HG03103 (cell line): Measurements from ENCODE around the gene RPS3.
"Not testable (repeated sequence)": the region's sequence is repeated elsewhere in the genome, so short reads cannot be mapped to it uniquely, and the experiment has no call there.

ENCODE experiments used
- ATAC-seq: cut with Tn5 transposase; IDR thresholded peaks from one replicate; pipeline ENCODE4 v1.9.1; 2021; ENCODE audit warnings: low read depth; ENCODE audit not compliant: unreplicated experiment

RPS3 gene

DNA sequence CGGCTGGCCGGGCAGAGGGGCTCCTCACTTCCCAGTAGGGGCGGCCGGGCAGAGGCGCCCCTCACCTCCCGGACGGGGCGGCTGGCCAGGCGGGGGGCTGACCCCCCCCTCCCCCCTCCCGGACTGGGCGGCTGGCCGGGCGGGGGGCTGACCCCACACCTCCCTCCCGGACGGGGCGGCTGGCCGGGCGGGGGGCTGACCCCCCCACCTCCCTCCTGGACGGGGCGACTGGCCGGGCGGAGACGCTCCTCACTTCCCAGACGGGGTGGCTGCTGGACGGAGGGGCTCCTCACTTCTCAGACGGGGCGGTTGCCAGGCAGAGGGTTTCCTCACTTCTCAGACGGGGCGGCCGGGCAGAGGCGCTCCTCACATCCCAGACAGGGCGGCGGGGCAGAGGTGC lies 10.7 kb downstream of the RPS3 start:
- ATAC-seq: not testable (repeated sequence)

DNA sequence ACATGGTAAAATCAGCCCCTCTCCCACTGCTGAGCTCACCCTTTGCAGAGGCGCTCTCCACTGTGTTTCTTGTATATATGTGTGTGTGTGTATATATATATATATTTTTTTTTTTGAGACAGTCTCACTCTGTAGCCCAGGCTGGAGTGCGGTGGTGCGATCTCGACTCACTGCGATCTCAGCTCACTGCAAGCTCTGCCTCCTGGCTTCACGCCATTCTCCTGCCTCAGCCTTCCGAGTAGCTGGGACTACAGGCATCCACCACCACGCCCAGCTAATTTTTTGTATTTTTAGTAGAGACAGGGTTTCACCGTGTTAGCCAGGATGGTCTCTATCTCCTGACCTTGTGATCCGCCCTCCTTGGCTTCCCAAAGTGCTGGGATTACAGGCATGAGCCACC lies 13.8 kb downstream of the RPS3 start:
- ATAC-seq: not testable (repeated sequence)

DNA sequence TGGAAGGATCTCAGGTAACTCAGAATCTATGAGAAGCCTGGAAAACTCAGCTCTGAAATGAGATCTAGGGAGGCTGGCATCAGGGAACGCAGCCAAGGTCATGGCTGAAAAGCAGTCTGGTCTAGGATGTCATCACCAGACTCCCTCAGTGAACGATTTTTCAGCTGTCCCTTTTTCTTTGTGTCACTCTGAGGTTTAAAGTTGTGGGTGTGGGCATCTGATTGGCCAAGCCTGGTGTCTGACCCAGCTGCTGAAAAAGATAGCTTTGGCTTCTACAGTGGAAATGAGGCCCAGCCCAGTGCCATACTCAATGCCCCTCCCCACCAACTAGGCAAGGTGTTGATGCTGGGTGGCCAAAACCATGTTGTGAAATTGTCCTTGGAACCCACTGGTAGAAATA lies 14.5 kb downstream of the RPS3 start:
- ATAC-seq: no peak

DNA sequence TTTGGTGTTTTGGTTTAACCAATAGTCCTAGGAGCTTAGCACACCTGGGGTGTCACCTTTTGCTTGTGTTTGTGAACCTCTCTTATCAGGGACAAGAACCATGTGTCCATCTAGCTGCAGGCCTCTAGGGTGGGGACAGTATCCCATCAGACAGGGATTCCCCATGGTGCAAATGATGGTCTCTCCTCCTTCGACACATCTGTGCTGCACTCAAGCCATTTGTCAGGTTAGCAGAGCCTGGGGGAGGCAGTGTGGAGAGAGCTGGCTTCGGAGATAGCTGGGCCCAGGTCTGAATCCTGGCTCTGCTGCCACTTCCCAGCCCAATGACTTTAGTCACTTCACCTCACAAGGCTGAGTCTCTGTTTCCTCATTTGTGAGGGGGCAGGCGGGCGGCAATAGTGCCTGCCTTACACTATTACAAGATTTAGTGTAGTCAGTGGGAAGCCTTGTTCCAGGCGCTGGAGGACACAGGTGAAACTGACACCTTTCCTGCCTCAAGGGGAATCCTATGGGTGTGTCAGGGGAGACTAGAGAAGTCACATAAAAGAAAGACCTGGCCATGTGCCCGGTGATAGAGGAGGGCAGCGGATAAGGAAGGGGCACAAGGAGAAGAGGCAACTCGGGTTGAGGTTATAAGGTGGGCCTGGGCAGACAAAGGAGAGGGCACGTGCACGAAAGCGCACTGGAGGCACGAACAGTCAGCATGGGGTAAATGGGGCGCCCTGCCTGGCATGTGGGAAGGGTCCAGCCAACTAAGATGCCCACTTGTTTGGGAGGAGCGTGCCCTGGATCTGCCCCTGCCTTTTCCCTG lies 21.1 kb downstream of the RPS3 start:
- no peak for ATAC-seq

DNA sequence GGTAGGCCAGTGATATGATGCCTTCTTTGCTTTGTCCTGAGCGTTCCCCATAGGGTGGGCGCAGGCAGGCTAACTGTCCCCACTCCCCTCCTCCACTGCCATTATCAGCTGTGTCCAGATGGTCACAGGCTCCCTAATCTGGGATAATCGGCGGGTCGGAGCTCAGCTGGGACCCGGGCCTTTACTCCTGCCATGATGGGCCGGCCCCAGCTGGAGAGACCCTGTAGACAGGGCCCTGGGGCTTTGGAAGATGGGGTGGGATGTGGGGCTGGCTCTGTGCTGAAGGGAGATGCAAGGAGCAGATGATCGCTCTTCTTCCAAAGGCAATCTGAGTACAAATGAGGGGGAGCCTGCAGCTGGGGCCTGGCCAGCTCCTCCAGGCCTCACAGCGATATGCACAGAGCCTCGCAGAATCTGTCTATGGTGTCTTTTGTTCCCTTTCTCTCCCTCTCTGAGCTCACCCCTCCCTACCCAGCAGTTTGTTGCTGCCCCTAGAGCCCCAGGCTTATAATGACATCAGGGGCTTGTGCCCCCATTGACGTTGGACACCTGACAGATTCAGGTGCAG lies 21.8 kb downstream of the RPS3 start:
- ATAC-seq: no peak

DNA sequence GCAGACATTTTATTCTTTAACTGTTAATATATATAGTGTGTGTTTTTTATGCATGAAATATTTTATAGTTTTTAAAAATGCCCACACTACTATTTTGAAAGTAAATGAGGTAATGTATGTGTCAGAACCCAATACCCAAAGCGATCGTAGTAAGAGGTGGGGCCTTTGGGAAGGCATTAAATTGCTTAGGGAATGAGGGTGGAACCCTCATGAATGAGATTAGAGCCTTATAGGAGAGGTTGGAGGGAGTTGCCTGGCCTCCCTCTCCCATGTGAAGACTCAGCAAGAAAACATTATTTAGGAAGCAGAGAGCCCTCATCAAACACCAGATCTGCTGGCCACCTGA lies 22.6 kb downstream of the RPS3 start:
- no peak for ATAC-seq

DNA sequence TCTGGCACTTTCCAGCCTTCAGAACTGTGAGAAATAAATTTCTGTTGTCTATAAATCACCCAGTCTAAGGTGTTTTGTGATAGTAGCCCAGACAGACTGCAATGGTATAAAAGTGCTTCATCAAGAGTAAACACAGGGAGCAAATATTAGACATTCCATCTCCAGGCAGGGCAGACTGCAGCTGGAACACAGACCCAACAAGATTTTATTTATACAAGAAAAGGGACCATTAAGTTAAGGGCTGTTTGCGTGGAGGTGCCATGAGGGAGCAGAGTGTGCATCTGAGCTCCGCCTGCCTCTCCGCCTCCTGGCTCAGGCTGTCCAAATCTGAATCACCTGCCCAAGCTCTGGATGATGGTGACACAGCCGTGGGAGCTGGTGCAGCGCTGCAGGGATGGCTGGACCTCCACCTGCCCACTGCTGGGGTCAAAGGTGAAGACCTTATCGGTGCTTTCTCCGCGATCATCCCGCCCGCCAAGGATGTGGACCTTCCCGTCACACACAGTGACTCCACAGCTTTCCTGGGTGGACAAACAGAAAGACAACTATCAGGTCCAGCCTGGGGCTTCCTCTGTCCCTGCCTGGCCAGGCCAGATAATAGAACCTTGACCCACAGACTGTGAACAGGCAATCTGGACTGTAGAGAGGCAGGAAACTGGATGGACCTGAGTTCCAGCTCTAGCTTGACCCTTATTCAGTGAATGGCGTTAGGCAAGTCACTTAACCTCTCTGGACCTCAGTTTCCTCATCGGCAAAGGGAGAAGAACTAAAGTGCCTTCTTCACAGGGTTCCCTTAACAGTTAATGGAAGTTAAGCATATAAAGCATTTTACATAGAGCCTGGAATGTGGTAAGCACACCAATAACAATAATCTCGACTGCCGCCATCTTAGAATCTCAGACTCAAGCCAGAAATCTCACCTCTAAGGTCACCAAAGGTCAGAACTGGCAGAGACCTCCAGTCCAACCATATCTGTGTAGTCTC lies 23.2 kb downstream of the RPS3 start:
- no peak for ATAC-seq

DNA sequence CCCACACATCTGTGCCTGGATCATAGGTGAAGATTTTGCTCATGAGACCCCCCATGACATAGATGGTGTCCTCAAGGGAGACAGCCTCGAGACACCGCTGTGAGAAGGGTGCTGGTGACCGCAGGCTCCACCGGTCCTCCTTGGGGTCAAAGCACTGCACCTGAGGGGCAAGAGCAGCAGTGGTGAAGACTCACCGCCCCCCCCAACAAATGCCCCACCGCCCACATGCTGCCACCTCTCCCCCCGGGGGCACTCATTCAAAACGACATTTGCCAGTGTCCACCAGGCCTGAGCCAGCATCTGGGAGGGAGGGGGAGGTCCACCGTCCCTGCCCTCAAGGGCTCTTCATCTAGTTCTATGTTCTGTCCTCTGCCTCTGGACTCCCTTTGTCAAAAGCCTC lies 24.4 kb downstream of the RPS3 start:
- no peak for ATAC-seq

DNA sequence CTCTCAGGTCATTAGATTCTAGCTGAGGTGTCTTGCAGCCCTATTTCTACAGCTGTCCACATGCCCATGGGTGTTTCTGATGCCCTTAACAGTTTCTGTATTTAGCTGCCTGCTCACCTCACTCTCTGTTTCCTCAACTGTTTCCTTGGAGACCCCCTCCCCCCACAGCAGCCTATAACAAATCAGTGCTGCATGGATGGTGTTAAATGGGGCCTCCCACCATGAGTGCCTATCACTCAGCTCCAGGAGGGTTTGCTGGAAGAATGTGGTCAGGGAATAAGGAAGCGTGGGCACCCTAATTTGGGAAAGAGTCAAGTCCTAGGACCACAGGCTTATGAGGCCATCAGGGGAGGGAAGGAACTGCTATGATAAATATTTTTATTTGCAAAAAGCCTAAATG lies 25.1 kb downstream of the RPS3 start:
- ATAC-seq: no peak

DNA sequence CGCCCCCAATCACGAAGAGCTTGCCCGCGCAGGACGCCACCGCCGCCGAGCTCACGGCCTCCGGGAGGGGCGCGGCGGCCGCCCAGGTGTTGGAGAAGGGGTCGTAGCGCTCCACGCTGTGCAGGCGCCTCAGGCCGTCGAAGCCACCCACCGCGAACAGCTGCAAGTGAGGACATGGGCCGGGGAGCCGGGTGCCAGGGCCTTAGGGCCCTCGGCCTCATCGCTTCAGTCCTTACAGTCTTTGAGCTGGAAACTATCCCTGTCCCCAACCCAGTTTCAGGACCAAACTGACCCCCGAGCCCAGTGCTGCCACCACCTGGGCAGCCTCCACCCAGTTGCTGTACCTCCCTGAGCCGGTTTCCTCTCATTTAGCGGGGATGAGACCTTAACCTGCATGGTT lies 26.1 kb downstream of the RPS3 start:
- ATAC-seq: no peak

DNA sequence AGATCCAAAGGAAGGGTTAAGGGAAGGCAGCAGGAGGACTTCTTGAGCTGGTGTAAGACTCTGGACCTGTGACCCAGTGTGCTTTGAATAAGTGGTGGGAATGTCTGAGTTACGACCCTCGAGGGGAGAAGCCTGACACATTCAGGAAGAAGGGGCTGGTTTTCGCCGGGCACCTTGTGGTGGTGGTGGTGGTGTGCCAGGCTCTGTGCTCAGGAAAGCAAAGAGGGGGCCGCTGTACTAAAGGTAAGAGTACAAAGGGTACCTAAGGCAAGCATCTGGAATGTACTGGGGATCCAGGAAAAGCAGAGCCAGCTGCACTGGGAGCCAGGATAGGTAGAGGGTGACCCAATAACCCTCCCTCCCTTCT lies 27.4 kb downstream of the RPS3 start:
- no peak for ATAC-seq

DNA sequence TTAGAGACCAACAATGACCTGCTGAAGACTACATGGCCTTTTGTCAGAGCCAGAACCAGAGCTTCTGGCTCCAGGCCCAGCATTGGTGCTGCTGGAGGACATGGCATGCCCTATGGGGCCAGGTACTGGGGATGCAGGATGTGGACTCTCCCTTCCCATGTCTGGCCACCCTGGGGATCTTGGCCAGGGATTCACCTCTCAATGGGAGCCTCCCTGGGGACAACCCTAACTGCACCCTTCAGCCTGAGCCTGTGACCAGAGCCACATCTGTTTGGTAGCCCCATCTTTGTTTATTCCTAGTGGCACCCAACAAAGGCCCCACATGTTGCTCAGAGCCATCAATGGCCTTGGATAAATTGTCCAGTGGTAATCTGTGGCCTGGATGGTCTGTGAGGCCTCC lies 27.9 kb downstream of the RPS3 start:
- ATAC-seq: no peak

DNA sequence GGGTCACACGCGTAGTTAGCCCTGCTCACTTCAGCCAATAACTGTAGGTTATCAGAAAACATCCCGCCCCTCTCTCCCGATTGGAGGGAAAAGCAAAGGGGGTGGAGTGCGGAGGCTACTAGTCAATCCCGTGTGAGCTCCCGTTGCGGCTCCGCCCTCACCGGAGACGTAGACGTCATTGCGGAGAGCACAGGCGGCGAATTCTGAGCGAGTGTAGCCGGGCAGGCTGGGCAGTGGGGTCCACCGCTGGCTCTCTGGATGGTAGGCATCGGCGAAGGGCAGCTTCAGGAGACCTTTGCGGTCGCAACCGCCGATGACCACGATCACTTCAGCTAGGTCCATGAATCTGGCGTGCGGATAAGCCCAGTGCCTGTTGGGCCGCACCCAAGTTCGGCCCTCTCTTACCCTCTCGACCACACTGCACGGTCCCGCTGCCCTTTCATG lies 29.0 kb downstream of the RPS3 start:
- ATAC-seq: no peak

DNA sequence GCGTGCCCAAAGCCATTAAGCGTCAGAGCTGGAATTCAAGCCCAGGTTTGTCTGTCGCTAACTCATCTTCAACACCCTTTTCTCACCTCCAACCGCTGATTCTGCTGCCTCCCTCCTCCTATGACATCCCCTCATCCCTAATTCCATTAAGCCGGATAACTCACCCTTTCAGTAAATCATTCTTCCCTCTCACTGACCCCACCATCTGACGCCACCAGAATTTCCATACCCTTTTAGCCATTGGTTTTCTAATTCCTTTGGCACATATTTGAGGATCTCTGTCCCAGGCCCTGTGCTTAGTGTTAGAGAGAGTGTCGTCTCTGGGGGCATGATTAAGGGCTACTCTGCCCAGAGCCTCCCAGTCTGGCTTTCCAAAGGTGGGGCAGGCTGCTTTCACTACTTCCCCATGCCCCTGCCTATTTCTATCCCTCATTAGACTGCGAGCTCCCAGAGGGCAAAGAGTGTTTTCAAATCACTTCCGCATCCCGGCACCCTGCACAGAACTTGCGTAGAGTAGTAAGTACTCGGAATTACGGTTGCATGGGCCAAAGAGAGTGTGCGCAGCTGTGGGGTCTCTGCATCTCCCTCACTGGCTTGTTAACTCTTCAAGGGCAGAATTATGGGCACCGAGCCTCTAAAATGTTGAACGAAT lies 29.8 kb downstream of the RPS3 start:
- no peak for ATAC-seq

DNA sequence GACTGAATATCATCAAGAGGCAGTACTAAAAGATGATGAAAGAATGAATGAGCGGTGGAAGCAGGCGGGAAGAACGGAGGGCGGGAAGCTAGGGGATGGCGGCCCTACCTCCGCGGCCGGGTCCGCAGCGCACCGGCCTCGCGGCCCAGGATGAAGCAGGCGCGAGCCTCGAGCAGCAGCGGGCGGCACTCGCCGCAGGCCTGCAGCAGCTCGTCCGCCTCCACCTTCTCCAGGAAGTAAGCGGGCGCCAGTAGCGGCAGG lies 30.3 kb downstream of the RPS3 start:
- ATAC-seq: no peak

DNA sequence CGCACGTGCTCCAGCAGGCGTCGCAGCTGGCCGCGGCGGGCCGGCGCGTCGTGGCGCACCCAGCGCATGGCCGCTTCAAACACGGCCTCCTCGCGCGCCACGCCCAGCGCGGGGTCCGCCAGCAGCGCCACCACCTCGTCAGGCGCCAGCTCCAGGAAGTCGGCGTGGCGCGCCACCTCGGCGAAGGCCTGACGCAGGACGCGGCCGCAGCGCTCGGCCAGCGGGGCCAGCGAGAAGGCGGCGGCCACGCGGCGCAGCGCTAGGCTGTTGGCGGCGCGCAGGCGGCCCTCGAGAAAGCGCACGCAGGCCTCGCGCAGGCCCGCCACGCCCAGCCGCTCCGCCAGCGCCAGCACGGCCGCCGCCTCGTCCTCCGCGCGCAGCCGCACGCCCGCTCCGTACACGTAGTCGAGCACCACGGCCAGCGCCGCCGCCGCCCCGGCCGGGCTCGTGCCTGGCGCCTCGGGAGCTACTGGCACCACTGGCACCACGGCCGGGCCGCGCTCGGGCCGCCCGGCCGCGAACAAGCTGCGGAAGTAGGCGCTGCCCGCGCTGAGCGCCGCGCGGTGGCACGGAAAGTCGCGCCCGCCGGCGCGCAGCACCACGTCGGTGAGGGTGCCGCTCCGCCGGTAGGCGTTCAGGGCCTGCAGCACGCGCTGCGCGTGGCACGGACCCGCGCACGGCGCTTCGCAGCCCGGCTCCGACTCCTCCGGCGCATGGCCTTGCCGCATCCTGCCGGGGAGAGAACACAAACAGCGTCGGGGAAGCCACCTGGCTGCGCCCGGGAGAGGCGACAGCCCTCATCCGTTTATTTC lies 30.8 kb downstream of the RPS3 start:
- ATAC-seq: no peak

DNA sequence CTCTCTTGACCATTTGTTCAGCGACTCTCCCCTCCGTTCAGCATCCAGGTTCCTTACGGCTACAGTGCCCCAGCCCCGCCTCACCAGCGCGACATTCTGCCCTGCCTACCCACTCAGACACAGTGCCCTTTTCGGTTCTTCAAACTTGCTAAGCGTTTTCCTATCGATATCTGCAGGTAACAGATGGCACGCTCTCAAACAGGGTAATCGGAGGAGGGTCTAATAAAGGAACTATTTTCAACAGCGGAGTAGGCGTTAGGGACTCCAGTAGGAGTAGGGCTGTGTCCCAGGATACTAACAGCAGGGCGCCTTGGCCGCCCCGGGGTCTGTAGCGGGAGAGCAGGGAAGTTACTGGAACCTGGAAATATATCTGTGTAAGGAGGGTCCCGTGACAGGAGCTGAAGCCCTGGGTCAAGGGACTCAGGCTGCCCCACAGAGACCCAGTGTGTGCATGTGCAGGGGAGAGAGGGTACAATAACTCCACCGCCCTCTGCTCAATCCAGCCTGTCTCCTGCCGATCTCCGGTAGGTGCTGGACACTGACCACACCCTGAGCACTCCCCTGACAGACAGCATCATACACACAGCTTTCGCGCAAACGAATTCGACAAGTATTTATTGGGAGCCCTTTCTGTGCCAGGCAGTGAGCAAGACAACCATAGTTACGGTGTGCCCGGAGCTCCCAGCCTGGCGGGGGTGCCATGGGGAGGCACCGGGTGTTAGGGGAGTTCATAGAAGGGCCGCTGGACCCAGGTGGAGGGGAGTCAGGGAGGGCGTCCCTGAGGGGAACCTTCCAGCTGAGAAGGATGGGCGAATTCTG lies 31.6 kb downstream of the RPS3 start:
- no peak for ATAC-seq

DNA sequence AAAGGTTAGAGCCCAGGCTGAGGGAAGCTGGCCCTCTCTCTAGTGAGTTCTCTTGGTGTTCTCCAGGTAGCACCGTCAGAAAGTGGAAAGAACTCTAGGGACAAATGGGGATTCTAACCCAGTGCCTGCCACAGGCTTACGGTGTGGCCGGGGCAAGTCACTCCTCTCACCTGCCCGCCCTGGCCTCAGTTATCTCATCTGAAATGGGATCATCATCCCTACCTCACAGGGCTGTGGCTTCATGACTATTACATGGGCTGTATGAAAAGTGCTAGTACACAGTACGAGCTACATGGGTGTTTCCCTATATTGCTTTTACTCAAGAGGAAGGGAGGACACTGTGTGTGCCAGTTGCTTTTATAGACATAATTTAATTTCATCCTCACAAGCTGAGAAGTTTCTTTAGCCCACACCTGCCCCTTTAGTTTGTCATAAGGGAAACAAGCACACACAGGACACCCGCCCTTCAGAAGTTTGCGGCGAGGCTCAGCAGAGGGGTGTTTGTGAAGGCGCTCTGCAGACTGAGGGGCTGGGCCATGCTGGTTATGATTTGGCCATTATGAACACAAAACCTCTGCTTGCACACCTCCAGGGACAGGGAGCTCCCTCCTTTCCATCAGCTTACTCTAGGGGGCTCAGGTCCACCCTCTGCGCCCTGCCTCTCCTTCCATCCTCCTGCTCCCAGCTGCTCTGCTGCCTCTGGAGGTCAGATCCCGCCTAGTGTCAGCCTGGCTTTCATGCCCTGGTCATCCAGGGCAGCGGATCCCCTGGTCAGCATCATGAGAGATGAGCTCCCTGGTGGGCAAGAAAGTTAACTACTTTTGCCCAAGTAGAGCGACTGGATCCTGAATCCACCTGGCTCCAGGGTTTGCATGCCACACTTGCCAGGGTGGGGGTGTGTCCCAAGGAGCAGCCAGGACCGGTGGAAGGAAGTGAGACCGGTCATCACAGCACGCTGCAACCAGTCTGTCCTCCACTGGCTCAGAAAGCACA lies 32.5 kb downstream of the RPS3 start:
- no peak for ATAC-seq
